ENCODE measurements around the gene TMCC1. TPM values are rescaled to one million over a fixed set of nuclear protein-coding genes. Genes with fewer than 3 reads are reported as not detected.

TMCC1 gene
- total and polyA plus RNA-seq, 11 donors: 9.6 to 38.3 (median 22.6) TPM

GRCh38 chr3:129632977-129633376 is 260.5 kb downstream of the TMCC1 start:
- ATAC-seq (no peak), DNase-seq (no peak)
- WGBS, 4 donors: 95 to 97% (median 96%) methylated on average over 8 to 10 of the region's 10 CpGs
- H3K27me3 ChIP-seq: no peaks in the 10 kb centered on the region
- H3K4me3 ChIP-seq: no peak overlapping the region
- TF ChIP-seq POLR2A (IDR thresholded peaks at IDR 0.05): no peak
- TF ChIP-seq, protein P1, sequence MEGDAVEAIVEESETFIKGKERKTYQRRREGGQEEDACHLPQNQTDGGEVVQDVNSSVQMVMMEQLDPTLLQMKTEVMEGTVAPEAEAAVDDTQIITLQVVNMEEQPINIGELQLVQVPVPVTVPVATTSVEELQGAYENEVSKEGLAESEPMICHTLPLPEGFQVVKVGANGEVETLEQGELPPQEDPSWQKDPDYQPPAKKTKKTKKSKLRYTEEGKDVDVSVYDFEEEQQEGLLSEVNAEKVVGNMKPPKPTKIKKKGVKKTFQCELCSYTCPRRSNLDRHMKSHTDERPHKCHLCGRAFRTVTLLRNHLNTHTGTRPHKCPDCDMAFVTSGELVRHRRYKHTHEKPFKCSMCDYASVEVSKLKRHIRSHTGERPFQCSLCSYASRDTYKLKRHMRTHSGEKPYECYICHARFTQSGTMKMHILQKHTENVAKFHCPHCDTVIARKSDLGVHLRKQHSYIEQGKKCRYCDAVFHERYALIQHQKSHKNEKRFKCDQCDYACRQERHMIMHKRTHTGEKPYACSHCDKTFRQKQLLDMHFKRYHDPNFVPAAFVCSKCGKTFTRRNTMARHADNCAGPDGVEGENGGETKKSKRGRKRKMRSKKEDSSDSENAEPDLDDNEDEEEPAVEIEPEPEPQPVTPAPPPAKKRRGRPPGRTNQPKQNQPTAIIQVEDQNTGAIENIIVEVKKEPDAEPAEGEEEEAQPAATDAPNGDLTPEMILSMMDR (IDR thresholded peaks at IDR 0.05): no peak
- no peaks in the 10 kb centered on the region for H3K36me3 ChIP-seq
- H3K4me1 ChIP-seq: peaks cover 0 to 10% (median 5%) of the 10 kb centered on the region in 12 donors
- intact Hi-C loops (cut with DNase I): loop anchor here in 5 of 10 donors (5.0 to 10.0 kb wide), 5 partner anchors 194 to 372 kb away; no protein-coding TSS in a partner anchor
- H3K9me3 ChIP-seq: peaks cover 0 to 8% (median 0%) of the 10 kb centered on the region in 12 donors
- H3K27ac ChIP-seq: no peak overlapping the region

DNA sequence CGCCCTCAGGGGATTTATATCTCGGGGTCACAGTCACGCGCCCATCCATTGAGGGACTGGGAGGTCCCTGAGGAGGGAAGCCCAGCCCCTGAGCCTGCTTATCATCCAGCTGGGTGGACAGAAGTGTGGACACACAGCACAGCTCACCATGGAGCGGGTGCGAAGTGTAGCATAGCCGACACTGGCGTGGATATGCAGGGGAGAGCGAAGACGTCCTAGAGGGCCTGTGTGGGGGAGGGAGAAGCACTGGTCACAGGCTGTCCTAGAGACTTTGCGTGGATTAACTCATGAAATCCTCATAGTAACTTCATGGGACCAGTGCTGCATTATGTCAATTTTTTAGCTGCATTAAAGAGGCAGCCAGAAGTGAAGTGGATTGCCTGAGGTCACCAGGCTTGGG is 261.0 kb downstream of the TMCC1 start:
- intact Hi-C loops (cut with DNase I): loop anchor here in 5 of 10 donors (5.0 to 10.0 kb wide), 5 partner anchors 195 to 372 kb away; no protein-coding TSS in a partner anchor
- H3K4me1 ChIP-seq: peaks cover 0 to 14% (median 8%) of the 10 kb centered on the region in 12 donors
- H3K36me3 ChIP-seq: no peaks in the 10 kb centered on the region
- H3K27me3 ChIP-seq: no peaks in the 10 kb centered on the region
- H3K9me3 ChIP-seq: peaks cover 0 to 8% (median 0%) of the 10 kb centered on the region in 12 donors
- peak in 1 of 5 donors; percentile 23 for DNase-seq
- TF ChIP-seq POLR2A (IDR thresholded peaks at IDR 0.05): no peak
- TF ChIP-seq, protein P1 (IDR thresholded peaks at IDR 0.05): no peak
- no peak overlapping the region for H3K27ac ChIP-seq
- no peak overlapping the region for H3K4me3 ChIP-seq
- WGBS, 4 donors: 83 to 90% (median 88%) methylated on average over 11 of the region's 11 CpGs
- ATAC-seq: no peak

GRCh38 chr3:129632056-129632455 is 261.5 kb downstream of the TMCC1 start:
- H3K4me1 ChIP-seq: peaks cover 0 to 19% (median 12%) of the 10 kb centered on the region in 12 donors
- no peak for TF ChIP-seq POLR2A (IDR thresholded peaks at IDR 0.05)
- TF ChIP-seq, protein P1 (IDR thresholded peaks at IDR 0.05): no peak
- intact Hi-C loops (cut with DNase I): loop anchor here in 5 of 10 donors (5.0 to 10.0 kb wide), 5 partner anchors 195 to 373 kb away; no protein-coding TSS in a partner anchor
- 89 to 91% (median 90%) methylated on average over 7 to 9 of the region's 9 CpGs for WGBS, 4 donors
- no peak for ATAC-seq
- peaks cover 0 to 8% (median 0%) of the 10 kb centered on the region in 12 donors for H3K9me3 ChIP-seq
- no peaks in the 10 kb centered on the region for H3K27me3 ChIP-seq
- no peak for DNase-seq
- H3K36me3 ChIP-seq: no peaks in the 10 kb centered on the region
- H3K27ac ChIP-seq: no peak overlapping the region
- H3K4me3 ChIP-seq: no peak overlapping the region

DNA sequence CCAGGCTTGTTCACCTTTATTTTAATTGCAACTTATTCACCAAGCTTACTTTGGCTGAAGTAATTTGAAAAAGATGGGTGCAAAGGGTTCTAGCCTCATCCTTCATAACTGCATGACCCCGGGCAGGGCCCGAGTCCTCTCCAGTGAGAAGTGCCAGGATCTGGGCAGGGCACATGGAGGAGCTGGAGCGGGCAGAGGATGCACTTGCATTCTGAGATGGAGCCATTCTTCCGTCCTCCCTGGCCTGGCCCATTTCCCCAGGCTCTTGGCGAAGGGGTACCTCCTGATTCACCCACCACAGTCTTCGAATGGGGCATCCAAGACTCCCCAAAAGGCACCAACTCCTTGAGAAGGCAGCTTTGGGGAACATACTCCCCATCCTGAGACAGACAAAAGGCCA is 264.5 kb downstream of the TMCC1 start:
- no peaks in the 10 kb centered on the region for H3K36me3 ChIP-seq
- TF ChIP-seq, protein P1 (IDR thresholded peaks at IDR 0.05): no peak
- no peak for TF ChIP-seq POLR2A (IDR thresholded peaks at IDR 0.05)
- ATAC-seq: no peak
- peak in 1 of 5 donors; percentile 59 for DNase-seq
- 78 to 87% (median 79%) methylated on average over 6 of the region's 6 CpGs for WGBS, 4 donors
- peaks cover 9 to 50% (median 36%) of the 10 kb centered on the region in 12 donors for H3K4me1 ChIP-seq
- no peaks in the 10 kb centered on the region for H3K9me3 ChIP-seq
- no peaks in the 10 kb centered on the region for H3K27me3 ChIP-seq
- intact Hi-C loops (cut with DNase I): loop anchor here in 8 of 10 donors (2.0 to 10.0 kb wide), 6 partner anchors 124 to 306 kb away; no protein-coding TSS in a partner anchor
- H3K4me3 ChIP-seq: no peak overlapping the region
- H3K27ac ChIP-seq: peak overlapping the region in 1 of 12 donors; percentile 97
